HG03108 (cell line): ENCODE measurements around the gene WIPF1.
A peak's percentile ranks its signal among the peaks of the same experiment; 100 is the strongest.

ENCODE experiments used
- ATAC-seq: cut with Tn5 transposase; IDR thresholded peaks from one replicate; pipeline ENCODE4 v1.9.1; 2021; ENCODE audit warnings: moderate library complexity; ENCODE audit not compliant: unreplicated experiment

The WIPF1 gene

GRCh38 chr2:174595891-174596397 lies 1.7 kb downstream of the WIPF1 start:
- ATAC-seq: no peak

DNA sequence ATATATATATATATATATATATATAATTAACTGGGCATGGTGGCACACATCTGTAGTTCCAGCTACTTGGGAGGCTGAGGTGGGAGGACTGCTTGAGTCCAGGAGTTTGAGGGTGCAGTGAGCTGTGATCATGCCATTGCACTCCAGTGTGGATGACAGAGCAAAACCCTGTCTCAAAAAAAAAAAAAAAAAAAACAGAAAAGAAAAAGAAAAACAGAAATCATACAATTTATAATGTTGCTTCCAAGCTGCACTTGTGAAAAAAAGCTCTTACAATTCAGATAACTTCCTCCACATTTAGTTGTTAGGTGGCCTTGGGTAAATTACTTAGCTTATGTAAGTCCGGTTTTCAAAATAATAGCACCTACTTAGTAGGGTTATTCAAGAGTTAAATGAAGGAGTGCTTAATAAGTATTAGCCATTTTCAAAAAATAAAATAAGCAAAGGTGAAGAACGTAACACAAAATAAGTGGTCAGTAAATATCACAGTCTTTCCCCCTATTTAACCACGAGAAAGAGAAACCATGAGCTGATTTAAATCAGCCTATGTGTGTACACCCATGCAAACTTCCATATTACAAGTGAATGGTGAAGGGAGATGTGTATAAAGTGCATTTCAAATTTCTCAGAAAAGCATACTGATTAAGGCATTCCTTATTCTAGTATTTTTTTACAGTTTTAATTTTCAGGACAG lies 2.3 kb downstream of the WIPF1 start:
- no peak for ATAC-seq

DNA sequence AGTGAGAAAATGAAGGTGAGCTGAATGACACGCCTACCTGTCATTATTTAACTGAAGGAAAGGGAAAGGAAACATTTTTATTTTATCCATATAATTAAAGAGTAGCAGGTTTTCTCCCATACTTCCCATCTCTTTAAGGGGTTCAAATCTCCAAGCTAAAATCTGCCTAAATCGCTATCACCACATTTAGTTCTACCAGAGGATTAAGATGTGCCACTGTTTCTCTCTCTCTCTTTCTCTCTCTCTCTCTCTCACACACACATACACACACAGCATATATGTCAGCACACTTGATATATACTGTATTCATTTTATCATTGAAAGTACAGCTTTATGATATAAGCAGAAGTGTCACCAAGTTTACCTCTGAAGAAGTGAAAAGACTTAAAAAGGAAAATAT lies 3.1 kb downstream of the WIPF1 start:
- ATAC-seq: no peak

DNA sequence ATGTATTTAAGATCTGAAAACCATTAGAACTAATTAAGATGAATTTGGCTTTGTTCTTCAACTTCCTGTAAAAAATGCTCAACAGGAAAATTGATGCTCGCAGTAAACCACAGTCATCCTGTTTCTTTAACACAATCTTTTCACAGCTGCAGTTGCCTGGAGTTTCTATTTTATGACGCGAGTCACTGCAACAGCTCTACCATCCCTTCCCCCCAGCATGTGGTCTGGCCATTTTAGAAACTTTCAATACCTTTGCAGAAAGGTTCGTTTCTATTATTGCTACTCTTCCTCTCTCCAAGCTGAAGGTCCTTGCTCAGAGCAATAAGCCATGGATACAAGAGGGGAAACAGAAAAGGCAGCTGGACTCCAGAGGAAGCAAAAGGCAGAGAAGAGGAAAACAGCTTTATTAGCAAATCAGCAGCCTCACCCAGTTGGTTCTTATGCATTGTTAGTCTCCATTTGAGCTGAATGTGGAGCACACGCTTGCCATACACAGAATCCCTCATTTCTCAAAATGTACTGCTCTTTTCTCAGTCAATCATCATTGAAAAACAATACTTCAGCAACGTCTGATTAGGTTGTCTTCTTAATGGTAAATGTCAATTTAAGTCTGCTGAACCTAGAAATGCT lies 3.9 kb downstream of the WIPF1 start:
- peak; percentile 63 for ATAC-seq

- ATAC-seq: no peak
Measured at GRCh38 chr2:174593041-174593440, 4.6 kb downstream of the WIPF1 start.

GRCh38 chr2:174591740-174592139 lies 5.9 kb downstream of the WIPF1 start:
- no peak for ATAC-seq

GRCh38 chr2:174590928-174591648 lies 6.5 kb downstream of the WIPF1 start:
- ATAC-seq: no peak

DNA sequence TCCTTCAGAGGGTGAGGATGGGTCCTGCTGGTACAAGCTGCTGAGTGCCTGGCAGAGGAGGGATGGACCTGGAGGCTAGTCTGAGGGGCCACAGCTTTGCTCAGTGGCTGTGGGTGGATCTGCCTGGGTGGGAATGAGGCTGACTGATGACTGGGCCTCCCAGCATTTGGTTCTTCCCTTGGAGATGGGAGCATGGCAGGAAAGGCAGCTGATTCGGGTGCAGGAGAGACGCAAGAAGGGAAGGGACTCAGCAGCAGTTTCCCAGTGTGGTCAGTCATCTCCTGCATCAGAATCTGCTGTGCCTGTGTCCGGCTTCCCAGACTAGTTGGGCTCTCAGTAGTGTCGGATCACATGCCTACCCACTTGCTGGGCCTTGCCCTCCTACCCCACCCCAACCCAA lies 7.3 kb downstream of the WIPF1 start:
- ATAC-seq: no peak

DNA sequence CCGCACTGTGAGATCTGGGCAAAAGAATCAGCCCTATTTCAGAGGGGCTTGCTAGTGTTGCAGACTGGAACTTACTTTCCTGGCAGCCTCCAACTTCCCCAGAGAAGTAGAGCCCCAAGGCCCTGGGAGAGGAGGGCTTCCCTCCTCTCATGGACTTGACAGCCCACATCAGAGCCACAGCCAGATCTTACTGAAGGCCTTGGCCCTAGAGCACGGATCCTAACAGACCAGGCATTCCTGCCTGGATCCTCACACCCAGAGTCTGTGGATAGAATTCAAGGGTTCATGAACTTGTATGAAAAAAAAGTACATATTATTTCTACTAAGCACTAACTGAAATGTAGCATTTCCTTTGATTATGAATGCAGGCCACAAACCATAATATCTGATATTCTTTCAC lies 8.3 kb downstream of the WIPF1 start:
- no peak for ATAC-seq

- ATAC-seq: no peak
Measured at GRCh38 chr2:174588463-174588862, 9.1 kb downstream of the WIPF1 start.

GRCh38 chr2:174587579-174587978 lies 10.0 kb downstream of the WIPF1 start:
- no peak for ATAC-seq

- ATAC-seq: no peak
Measured at GRCh38 chr2:174586418-174587295, 10.9 kb downstream of the WIPF1 start.

- no peak for ATAC-seq
Measured at GRCh38 chr2:174585657-174586252, 11.8 kb downstream of the WIPF1 start.

DNA sequence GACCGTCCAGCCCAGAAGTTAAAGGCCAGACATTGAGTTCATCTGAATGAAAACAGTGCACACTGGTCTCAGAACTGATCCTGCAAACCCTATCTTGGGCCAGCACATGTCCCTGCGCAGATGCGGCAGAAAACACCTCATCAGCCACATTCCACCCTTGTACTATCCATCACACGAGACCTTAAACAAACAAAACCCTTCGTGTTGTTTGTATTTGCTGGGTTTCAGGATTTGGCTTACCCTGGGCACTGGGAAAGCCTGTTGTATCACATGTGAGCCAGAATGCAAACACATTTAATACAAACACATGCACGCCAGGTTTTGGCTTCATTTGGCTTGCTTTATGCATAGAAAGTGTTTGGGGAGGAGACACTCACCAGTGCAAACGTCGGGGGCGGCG lies 12.5 kb downstream of the WIPF1 start:
- no peak for ATAC-seq

- no peak for ATAC-seq
Measured at GRCh38 chr2:174581491-174581890, 16.1 kb downstream of the WIPF1 start.

DNA sequence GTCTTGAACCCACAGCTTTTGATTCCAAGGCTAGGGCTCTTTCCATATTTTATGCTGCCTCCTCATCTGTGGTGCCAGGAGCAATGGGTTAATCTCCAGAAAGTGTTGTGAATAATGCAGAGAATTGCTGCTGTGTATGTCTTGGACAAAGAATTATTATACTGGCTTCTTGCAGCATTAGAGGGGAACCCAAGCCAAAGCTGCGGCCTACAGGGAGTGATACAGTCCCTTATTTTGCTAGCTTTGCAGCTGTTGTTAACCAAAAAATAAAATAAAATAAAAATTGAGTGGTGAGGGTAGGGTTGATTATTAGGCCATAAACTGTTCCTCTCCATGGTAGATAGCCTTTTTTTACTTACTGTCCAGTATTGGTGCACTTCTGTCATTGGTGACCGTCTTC lies 16.7 kb downstream of the WIPF1 start:
- ATAC-seq: no peak

GRCh38 chr2:174577967-174578589 lies 19.5 kb downstream of the WIPF1 start:
- ATAC-seq: peak; percentile 63

GRCh38 chr2:174575124-174575776 lies 22.4 kb downstream of the WIPF1 start:
- no peak for ATAC-seq

DNA sequence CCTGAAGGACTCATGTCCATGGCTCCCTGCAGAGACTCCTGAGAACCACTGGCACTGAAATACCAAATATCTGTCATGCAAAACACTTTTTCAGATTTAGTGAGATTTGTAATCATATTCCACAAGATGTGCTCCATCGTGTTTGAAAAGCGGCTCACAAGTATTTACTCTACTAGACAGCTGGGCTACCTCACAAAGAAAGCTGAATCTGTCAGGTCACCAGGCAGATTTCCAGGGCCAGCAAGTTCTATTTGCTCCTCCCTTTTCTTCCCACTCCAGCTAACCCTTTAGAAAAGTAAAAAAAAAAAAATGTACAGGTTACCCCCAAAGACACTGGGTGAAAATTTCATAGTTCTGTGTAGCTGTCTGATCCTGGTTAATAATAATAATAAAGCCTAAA lies 22.9 kb downstream of the WIPF1 start:
- ATAC-seq: no peak

DNA sequence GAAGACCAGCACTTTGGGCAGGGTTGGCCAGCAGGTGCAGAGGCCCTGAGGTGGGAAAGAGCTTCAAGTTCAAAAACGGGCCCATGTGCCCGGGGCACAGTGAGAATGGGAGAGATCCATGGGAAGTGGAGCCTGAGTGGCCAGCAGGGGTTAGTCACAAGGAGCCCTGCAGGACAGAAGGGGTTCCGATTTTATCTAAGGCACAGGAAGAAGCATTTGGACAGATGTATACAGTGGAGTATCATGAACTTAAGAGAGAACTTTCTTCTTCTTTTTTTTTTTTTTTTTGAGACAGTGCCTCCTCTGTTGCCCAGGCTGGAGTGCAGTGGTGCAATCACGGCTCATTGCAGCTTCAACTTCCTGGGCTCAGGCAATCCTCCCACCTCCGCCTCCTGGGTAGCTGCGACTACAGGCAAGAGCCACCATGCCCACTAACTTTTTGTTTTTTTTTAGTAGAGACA lies 24.0 kb downstream of the WIPF1 start:
- ATAC-seq: no peak
